ENCODE data around the gene PLA2G12A. TPM values are rescaled to one million over a fixed set of nuclear protein-coding genes. Genes with fewer than 3 reads are reported as not detected.
A peak's percentile ranks its signal among the peaks of the same experiment; 100 is the strongest.
"Not testable (repeated sequence)": the region's sequence is repeated elsewhere in the genome, so short reads cannot be mapped to it uniquely, and the experiment has no call there.

The PLA2G12A gene
- total RNA-seq, 1 donor from 2014 or later, result 32.0 TPM

DNA sequence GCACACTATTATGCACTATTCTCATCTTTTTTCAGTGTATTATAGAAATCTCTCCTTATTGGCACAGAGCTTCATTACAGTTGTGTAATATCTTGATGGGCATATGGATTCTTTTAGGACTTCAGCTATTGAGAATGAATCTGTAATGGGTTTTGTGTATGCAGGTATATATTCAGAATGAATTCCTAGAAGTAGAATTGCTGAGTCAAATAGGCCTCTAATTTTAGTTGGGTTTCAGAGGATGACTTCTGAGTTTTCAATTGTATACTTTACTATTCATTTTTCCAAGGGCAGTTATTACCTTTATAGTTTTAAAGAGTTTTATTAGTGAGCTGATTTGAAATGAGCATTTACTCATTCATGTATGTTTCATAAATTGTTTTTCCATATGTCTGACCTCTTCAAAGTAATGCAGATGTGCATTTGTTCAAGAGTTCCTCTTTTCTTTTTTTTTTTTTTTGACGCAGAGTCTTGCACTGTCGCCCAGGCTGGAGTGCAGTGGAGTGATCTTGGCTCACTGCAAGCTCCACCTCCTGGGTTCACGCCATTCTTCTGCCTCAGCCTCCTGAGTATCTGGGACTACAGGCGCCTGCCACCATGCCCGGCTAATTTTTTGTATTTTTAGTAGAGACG, 46.1 kb downstream of the PLA2G12A start:
- H3K4me1 ChIP-seq, result no peaks in the 10 kb centered on the region
- no peak for DNase-seq
- H3K36me3 ChIP-seq, result peaks cover 37% of the 10 kb centered on the region
- H3K4me3 ChIP-seq, result no peak overlapping the region
- TF ChIP-seq, protein P1, sequence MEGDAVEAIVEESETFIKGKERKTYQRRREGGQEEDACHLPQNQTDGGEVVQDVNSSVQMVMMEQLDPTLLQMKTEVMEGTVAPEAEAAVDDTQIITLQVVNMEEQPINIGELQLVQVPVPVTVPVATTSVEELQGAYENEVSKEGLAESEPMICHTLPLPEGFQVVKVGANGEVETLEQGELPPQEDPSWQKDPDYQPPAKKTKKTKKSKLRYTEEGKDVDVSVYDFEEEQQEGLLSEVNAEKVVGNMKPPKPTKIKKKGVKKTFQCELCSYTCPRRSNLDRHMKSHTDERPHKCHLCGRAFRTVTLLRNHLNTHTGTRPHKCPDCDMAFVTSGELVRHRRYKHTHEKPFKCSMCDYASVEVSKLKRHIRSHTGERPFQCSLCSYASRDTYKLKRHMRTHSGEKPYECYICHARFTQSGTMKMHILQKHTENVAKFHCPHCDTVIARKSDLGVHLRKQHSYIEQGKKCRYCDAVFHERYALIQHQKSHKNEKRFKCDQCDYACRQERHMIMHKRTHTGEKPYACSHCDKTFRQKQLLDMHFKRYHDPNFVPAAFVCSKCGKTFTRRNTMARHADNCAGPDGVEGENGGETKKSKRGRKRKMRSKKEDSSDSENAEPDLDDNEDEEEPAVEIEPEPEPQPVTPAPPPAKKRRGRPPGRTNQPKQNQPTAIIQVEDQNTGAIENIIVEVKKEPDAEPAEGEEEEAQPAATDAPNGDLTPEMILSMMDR (IDR thresholded peaks at IDR 0.05), result no peak
- H3K27ac ChIP-seq, result no peak overlapping the region
- ATAC-seq, result no peak
- no peaks in the 10 kb centered on the region for H3K27me3 ChIP-seq (ENCODE audit: low read depth)
- intact Hi-C loops (cut with DNase I), result no loop called here
- no peaks in the 10 kb centered on the region for H3K9me3 ChIP-seq

DNA sequence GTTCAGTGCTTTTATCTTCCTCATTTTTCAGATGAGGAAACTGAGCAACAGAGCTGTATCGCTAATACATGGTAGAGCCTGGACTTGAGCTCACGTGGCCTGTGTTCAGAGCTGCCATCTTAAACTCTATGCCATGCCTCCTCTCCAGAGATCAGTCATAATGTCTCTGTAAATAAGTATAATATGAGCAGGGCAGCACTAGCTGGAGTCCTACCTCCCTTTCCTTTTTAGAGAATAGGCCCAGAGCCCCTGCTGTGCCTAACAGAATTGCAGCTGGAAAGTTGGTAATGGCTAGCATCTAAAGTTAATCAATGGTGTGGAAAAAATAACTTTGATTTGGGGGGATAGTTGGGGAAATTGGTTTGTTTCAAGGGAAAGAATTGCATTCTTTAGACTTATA, 47.0 kb downstream of the PLA2G12A start:
- Histone ChIP-seq H3K9me3 (no peaks in the 10 kb centered on the region), H3K27ac (no peak overlapping the region), H3K4me3 (no peak overlapping the region), H3K4me1 (no peaks in the 10 kb centered on the region), H3K27me3 (ENCODE audit: low read depth) (no peaks in the 10 kb centered on the region), H3K36me3 (peaks cover 30% of the 10 kb centered on the region)
- ATAC-seq (no peak), DNase-seq (no peak)
- TF ChIP-seq, protein P1 (IDR thresholded peaks at IDR 0.05), result no peak
- intact Hi-C loops (cut with DNase I), result no loop called here

GRCh38 chr4:109678925-109679324, 50.9 kb downstream of the PLA2G12A start:
- H3K36me3 ChIP-seq; H3K27me3 ChIP-seq (ENCODE audit: low read depth); DNase-seq; intact Hi-C loops (cut with DNase I); H3K4me1 ChIP-seq; H3K9me3 ChIP-seq; H3K4me3 ChIP-seq; H3K27ac ChIP-seq; ATAC-seq: not testable (repeated sequence)

GRCh38 chr4:109678472-109678871, 51.4 kb downstream of the PLA2G12A start:
- H3K27me3 ChIP-seq (ENCODE audit: low read depth); H3K36me3 ChIP-seq; H3K27ac ChIP-seq; H3K4me3 ChIP-seq; H3K4me1 ChIP-seq; H3K9me3 ChIP-seq; ATAC-seq; intact Hi-C loops (cut with DNase I); DNase-seq: not testable (repeated sequence)

- ATAC-seq, result no peak
- no peak for DNase-seq
- intact Hi-C loops (cut with DNase I), result no loop called here
- Histone ChIP-seq H3K4me1 (no peaks in the 10 kb centered on the region), H3K36me3 (peaks cover 3% of the 10 kb centered on the region), H3K9me3 (no peaks in the 10 kb centered on the region), H3K27me3 (ENCODE audit: low read depth) (no peaks in the 10 kb centered on the region), H3K27ac (no peak overlapping the region), H3K4me3 (no peak overlapping the region)
- TF ChIP-seq, protein P1 (IDR thresholded peaks at IDR 0.05), result peak; percentile 9
Observed at GRCh38 chr4:109676886-109677285, 53.0 kb downstream of the PLA2G12A start.

DNA sequence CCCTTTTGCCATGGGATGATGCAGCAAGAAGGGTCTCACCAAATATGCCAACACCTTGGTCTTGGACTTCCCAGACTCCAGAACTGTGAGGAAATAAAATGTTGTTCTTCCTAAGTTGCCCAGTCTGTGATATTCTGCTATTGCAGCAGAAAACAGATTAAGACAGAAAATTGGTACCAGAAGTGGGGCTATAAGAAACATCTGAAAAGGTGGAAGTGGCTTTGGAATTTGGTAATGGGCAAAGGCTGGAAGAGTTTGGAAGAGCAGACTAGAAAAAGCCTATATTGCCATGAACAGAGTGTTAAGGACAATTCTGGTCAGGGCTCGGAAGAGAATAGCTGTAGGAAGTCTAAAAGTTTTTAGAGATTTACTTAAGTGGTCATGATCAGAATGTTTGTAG, 54.0 kb downstream of the PLA2G12A start:
- no peak for DNase-seq
- Histone ChIP-seq H3K9me3 (peaks cover 3% of the 10 kb centered on the region), H3K27me3 (ENCODE audit: low read depth) (no peaks in the 10 kb centered on the region), H3K4me3 (no peak overlapping the region), H3K27ac (no peak overlapping the region), H3K4me1 (no peaks in the 10 kb centered on the region), H3K36me3 (no peaks in the 10 kb centered on the region)
- TF ChIP-seq, protein P1 (IDR thresholded peaks at IDR 0.05), result no peak
- intact Hi-C loops (cut with DNase I), result no loop called here
- ATAC-seq, result no peak
